HG03558 (cell line): ENCODE results near the gene FBXO40.
A peak's percentile ranks its signal among the peaks of the same experiment; 100 is the strongest.
"Not testable (repeated sequence)": the region's sequence is repeated elsewhere in the genome, so short reads cannot be mapped to it uniquely, and the experiment has no call there.

ENCODE experiments used
- ATAC-seq: cut with Tn5 transposase; IDR thresholded peaks from one replicate; pipeline ENCODE4 v1.9.1; 2021; ENCODE audit warnings: moderate number of reproducible peaks; ENCODE audit not compliant: unreplicated experiment; ENCODE audit errors: extremely low read depth

FBXO40 gene

DNA sequence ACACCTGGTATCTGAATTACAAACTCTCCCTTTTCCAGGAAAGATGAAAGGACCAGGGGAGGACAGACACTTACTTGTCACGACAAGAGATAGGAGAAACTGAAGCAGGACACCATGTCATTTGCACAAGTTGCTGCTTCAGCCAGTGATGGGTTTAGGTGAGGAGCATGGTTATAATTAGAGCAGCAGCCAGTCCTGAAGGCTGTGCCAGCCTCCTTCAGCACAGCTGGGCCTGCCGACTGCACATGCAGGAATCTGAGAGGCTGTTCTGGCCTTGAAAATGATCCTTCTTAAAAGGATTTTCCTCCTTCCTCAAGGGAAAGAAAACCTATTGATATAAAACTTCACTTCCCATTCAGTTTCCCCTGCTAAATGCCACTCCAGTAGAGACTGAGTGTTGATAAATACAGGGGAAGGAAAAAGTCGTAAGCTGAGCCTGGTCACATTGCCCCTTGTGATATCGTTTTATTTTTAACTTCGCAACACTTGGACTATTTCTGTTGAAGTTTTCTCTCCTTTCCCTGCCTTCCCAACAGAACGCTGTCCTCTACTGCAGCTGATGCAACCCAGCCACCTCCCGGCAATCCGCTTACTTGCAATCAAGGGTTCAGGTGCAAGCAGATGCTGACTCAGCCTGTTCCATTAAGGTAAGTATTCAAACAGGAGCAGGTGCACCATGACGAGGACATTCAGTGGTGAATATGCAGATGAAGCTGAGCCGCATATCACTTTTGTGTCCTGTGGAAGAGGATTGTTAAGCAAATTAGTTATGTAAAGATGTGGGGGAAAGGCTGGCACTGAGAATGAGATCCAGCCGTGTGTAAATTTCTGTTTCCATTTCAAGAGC lies at the start of gene FBXO40:
Gene FBXO40 (plus strand): TSS at position 524 of the 847 bp plus-strand sequence. CDS start 27,197 bp downstream, outside the sequence.
- ATAC-seq: no peak

DNA sequence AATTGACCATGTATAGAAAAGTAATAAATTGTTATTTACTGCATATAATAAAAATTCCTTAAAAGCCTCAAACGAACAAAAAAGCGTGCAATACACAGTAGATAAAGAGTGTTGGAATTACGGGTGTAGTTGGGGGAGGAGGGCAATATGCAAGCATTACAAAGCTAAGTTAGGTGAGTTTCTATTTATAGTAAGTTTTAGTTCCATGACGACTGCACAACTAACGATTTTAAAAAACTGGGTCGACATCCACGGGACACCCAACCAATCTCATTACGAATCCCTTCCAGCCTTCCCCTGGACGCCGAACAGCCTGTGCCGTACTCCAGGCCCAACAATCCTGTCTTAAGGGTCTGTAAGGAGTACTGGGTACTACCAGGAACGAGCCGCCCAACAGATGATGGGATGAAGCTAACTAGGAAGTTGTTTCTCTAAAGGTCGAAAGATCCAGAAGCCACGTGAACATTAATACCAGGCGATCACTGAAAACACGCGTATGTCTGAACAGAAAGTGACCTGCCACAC lies 48.1 kb upstream of the FBXO40 start:
- ATAC-seq: no peak

GRCh38 chr3:121545574-121546455 lies 47.4 kb upstream of the FBXO40 start, which contains the start of gene POLQ:
Gene POLQ (minus strand): TSS chr3:121545988. CDS start chr3:121545877, 111 bp downstream.
- ATAC-seq: peak; percentile 45

- no peak for ATAC-seq
Measured at GRCh38 chr3:121552379-121552778, 40.8 kb upstream of the FBXO40 start.

DNA sequence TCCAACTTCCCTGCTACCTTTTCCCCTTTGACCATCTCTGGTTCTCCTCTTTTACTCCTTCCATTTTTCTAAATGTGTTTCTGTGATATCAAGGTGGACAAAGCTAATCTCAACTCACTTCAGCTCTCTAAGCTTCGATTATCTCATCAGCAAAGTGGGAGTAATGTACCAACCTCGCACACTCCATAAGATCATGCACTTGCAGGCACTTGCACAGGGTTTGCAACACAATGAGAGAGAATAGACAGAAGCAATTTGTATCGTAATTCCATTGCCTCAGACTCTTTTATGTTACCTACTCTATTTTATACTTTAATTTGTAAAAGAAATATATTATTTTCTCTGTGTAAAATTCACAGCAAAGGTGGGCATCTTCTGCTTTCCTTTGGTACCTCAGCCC lies 40.4 kb upstream of the FBXO40 start:
- no peak for ATAC-seq

DNA sequence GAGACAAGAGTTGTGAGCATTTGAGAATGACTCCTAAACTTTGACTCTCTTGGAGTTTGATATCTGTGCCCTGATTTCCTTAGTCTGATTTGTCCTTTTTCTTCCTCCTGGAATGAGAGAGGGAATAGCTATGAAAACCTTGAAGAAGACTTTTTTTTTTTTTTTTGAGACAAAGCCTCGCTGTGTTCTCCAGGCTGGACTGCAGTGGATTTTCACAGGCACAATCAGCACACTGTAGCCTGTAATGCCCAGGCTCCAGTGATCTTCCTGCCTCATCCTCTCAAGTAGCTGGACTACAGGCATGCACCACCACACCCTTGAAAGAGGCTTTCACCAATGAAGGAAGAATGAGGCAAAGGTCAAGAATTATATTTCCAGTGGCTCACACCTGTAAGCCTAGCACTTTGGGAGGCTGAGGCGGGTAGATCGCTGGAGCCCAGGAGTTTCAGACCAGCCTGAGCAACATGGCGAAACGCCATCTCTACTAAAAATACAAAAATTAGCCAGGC lies 35.7 kb upstream of the FBXO40 start:
- no peak for ATAC-seq

GRCh38 chr3:121562148-121562547 lies 31.0 kb upstream of the FBXO40 start:
- no peak for ATAC-seq

- no peak for ATAC-seq
Measured at GRCh38 chr3:121566773-121567172, 26.4 kb upstream of the FBXO40 start.

- ATAC-seq: no peak
Measured at GRCh38 chr3:121567649-121568048, 25.5 kb upstream of the FBXO40 start, which contains the start of gene ARGFX. Gene ARGFX (plus strand): TSS chr3:121567949. CDS start chr3:121570714, 2,765 bp downstream.

- ATAC-seq: no peak
Measured at GRCh38 chr3:121574449-121574848, 18.7 kb upstream of the FBXO40 start.

GRCh38 chr3:121581691-121582090 lies 11.5 kb upstream of the FBXO40 start:
- ATAC-seq: no peak

GRCh38 chr3:121584418-121584817 lies 8.8 kb upstream of the FBXO40 start:
- ATAC-seq: no peak

DNA sequence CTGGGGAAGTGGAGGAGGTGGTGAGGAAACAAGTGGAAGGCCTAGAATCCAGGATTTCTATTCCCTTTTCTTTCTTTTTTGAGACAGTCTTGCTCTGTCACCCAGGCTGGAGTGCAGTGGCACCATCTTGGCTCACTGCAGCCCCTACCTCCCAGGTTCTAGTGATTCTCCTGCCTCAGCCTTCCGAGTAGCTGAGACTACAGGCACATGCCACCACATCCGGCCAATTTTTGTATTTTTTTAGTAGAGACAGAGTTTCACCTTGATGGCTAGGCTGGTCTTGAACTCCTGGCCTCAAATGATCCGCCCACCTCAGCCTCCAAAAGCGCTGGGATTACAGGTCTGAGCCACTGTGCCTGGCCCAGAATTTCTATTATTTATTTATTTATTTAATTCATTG lies 627 bp downstream of the FBXO40 start:
- ATAC-seq: not testable (repeated sequence)

DNA sequence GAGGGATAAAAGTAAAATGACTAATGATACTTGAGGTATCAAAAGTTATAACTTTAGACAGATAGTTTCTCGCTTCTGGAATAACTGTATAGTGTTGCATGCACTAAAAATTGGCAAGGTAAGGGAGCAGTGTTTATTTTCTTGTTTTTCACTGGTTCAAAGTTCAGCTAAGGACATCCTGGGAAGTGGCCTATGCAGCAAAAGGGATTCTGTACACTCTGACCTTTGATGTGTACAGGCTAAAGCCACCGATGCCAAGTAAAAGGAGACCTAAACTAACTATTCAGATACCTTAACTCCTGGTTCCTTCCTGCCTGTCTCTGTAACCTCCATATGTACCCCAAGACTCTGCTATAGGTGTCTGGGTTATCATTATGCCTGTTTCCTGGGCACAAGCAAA lies 1.7 kb downstream of the FBXO40 start:
- ATAC-seq: no peak

- ATAC-seq: no peak
Measured at GRCh38 chr3:121595765-121596406, 2.7 kb downstream of the FBXO40 start.

DNA sequence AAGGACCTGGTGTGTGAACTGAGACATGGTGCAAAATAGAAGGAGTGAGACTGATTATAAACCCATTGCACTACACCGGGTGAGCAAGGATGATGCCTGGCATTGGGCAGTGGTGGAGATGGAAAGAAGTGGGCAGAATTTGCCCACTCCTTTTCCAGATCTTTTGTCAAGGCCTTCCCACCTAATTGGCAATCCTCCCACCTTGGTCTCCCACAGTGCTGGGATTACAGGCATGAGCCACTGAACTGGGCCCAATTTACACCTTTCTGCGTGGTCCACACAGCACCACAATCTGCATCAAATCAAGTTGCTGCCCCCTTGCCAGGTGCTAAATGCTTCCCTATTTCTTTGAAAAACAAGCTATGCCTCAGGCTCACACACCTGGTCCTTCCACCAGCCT lies 5.4 kb downstream of the FBXO40 start:
- ATAC-seq: no peak

- ATAC-seq: not testable (repeated sequence)
Measured at GRCh38 chr3:121599900-121600299, 6.7 kb downstream of the FBXO40 start.

GRCh38 chr3:121601212-121601812 lies 8.1 kb downstream of the FBXO40 start:
- no peak for ATAC-seq

DNA sequence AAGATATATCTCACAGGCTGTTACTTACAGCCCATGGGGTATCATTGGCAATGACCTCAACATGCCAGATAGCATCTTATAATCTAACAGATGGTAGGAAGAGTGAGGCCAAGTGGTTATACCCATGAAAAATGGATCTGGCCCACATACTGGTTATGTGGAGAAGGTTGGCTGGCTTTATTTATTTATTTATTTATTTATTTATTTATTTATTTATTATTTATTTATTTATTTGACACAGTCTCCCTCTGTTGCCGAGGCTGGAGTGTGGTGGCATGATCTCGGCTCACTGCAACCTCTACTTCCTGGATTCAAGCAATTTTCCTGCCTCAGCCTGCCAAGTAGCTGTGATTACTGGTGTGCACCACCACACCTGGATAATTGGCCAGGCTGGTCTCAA lies 11.6 kb downstream of the FBXO40 start:
- no peak for ATAC-seq

- no peak for ATAC-seq
Measured at GRCh38 chr3:121606106-121606505, 12.9 kb downstream of the FBXO40 start.
